ENCODE results near the gene TMEM131L. TPM values are rescaled to one million over a fixed set of nuclear protein-coding genes. Genes with fewer than 3 reads are reported as not detected.
A peak's percentile ranks its signal among the peaks of the same experiment; 100 is the strongest.

The TMEM131L gene
- total and polyA plus RNA-seq, 5 donors, result 4.6 to 13.3 (median 10.0) TPM

GRCh38 chr4:153668647-153669046 is 202.5 kb downstream of the TMEM131L start:
- Histone ChIP-seq H3K4me1 (ENCODE audit: control insufficient read depth, insufficient read depth, low read length) (no peaks in the 10 kb centered on the region), H3K27ac (ENCODE audit: low read length) (no peak overlapping the region), H3K27me3 (ENCODE audit: control insufficient read depth, insufficient read depth) (no peaks in the 10 kb centered on the region), H3K9me3 (ENCODE audit: control insufficient read depth, low read length) (no peaks in the 10 kb centered on the region), H3K4me3 (ENCODE audit: low read length) (no peak overlapping the region)
- intact Hi-C loops (cut with DNase I), result no loop called here
- ATAC-seq, result no peak
- whole genome bisulfite sequencing, result 63% methylated on average over 2 of the region's 2 CpGs
- DNase-seq, result no peak

GRCh38 chr4:153669838-153670237 is 203.7 kb downstream of the TMEM131L start:
- no peak overlapping the region for H3K27ac ChIP-seq (ENCODE audit: low read length)
- ATAC-seq (no peak), DNase-seq (no peak)
- no peaks in the 10 kb centered on the region for H3K27me3 ChIP-seq (ENCODE audit: control insufficient read depth, insufficient read depth)
- H3K4me1 ChIP-seq (ENCODE audit: control insufficient read depth, insufficient read depth, low read length), result no peaks in the 10 kb centered on the region
- intact Hi-C loops (cut with DNase I), result no loop called here
- no peaks in the 10 kb centered on the region for H3K9me3 ChIP-seq (ENCODE audit: control insufficient read depth, low read length)
- no peak overlapping the region for H3K4me3 ChIP-seq (ENCODE audit: low read length)
- 44% methylated on average over 3 of the region's 3 CpGs for WGBS

- no peak for DNase-seq
- WGBS, result 82% methylated on average over 5 of the region's 5 CpGs
- no peak for ATAC-seq
- intact Hi-C loops (cut with DNase I), result no loop called here
- Histone ChIP-seq H3K4me1 (ENCODE audit: control insufficient read depth, insufficient read depth, low read length) (no peaks in the 10 kb centered on the region), H3K9me3 (ENCODE audit: control insufficient read depth, low read length) (peaks cover 3% of the 10 kb centered on the region), H3K27ac (ENCODE audit: low read length) (no peak overlapping the region), H3K27me3 (ENCODE audit: control insufficient read depth, insufficient read depth) (no peaks in the 10 kb centered on the region), H3K4me3 (ENCODE audit: low read length) (no peak overlapping the region)
Observed at GRCh38 chr4:153676486-153676885, 210.3 kb downstream of the TMEM131L start.

- no peak overlapping the region for H3K27ac ChIP-seq (ENCODE audit: low read length)
- peaks cover 3% of the 10 kb centered on the region for H3K9me3 ChIP-seq (ENCODE audit: control insufficient read depth, low read length)
- 36% methylated on average over 1 of the region's 1 CpG for WGBS
- H3K27me3 ChIP-seq (ENCODE audit: control insufficient read depth, insufficient read depth), result no peaks in the 10 kb centered on the region
- ATAC-seq (peak; percentile 26 to 29), DNase-seq (no peak)
- H3K4me1 ChIP-seq (ENCODE audit: control insufficient read depth, insufficient read depth, low read length), result no peaks in the 10 kb centered on the region
- intact Hi-C loops (cut with DNase I), result no loop called here
- H3K4me3 ChIP-seq (ENCODE audit: low read length), result no peak overlapping the region
Observed at GRCh38 chr4:153676984-153677383, 210.8 kb downstream of the TMEM131L start.

- DNase-seq (peak; percentile 31 to 47 (median 42)), ATAC-seq (no peak)
- intact Hi-C loops (cut with DNase I), result no loop called here
- Histone ChIP-seq H3K4me3 (ENCODE audit: low read length) (no peak overlapping the region), H3K27ac (ENCODE audit: low read length) (no peak overlapping the region), H3K27me3 (ENCODE audit: control insufficient read depth, insufficient read depth) (no peaks in the 10 kb centered on the region), H3K4me1 (ENCODE audit: control insufficient read depth, insufficient read depth, low read length) (no peaks in the 10 kb centered on the region), H3K9me3 (ENCODE audit: control insufficient read depth, low read length) (peaks cover 3% of the 10 kb centered on the region)
- WGBS, result 72% methylated on average over 6 of the region's 6 CpGs
Observed at GRCh38 chr4:153679486-153679885, 213.3 kb downstream of the TMEM131L start.

GRCh38 chr4:153683763-153684181 is 217.6 kb downstream of the TMEM131L start:
- no peaks in the 10 kb centered on the region for H3K4me1 ChIP-seq (ENCODE audit: control insufficient read depth, insufficient read depth, low read length)
- H3K27me3 ChIP-seq (ENCODE audit: control insufficient read depth, insufficient read depth), result no peaks in the 10 kb centered on the region
- H3K27ac ChIP-seq (ENCODE audit: low read length), result no peak overlapping the region
- DNase-seq (no peak), ATAC-seq (no peak)
- peak overlapping the region; percentile 67 for H3K4me3 ChIP-seq (ENCODE audit: low read length)
- intact Hi-C loops (cut with DNase I), result no loop called here
- H3K9me3 ChIP-seq (ENCODE audit: control insufficient read depth, low read length), result peaks cover 2% of the 10 kb centered on the region
- WGBS, result 10% methylated on average over 27 of the region's 27 CpGs

GRCh38 chr4:153684182-153684970 is 218.2 kb downstream of the TMEM131L start, which contains the start of gene TLR2:
Gene TLR2 (plus strand): TSS chr4:153684280. CDS start chr4:153702908, 18,628 bp downstream.
- DNase-seq (peak; percentile 56 to 90 (median 84)), ATAC-seq (peak; percentile 91 to 93)
- Histone ChIP-seq H3K4me3 (ENCODE audit: low read length) (peak within 1 kb of the TSS; percentile 67), H3K9me3 (ENCODE audit: control insufficient read depth, low read length) (peaks cover 2% of the 10 kb centered on the region), H3K27me3 (ENCODE audit: control insufficient read depth, insufficient read depth) (no peaks in the 10 kb centered on the region), H3K4me1 (ENCODE audit: control insufficient read depth, insufficient read depth, low read length) (no peaks in the 10 kb centered on the region), H3K27ac (ENCODE audit: low read length) (no peak within 1 kb of the TSS)
- WGBS, result under 1% methylated on average over 75 of the region's 75 CpGs
- intact Hi-C loops (cut with DNase I), result no loop called here

- H3K9me3 ChIP-seq (ENCODE audit: control insufficient read depth, low read length), result peaks cover 2% of the 10 kb centered on the region
- no peaks in the 10 kb centered on the region for H3K27me3 ChIP-seq (ENCODE audit: control insufficient read depth, insufficient read depth)
- peak overlapping the region; percentile 67 for H3K4me3 ChIP-seq (ENCODE audit: low read length)
- DNase-seq, result no peak
- intact Hi-C loops (cut with DNase I), result no loop called here
- no peaks in the 10 kb centered on the region for H3K4me1 ChIP-seq (ENCODE audit: control insufficient read depth, insufficient read depth, low read length)
- no peak for ATAC-seq
- whole genome bisulfite sequencing, result 18% methylated on average over 9 of the region's 9 CpGs
- H3K27ac ChIP-seq (ENCODE audit: low read length), result no peak overlapping the region
Observed at GRCh38 chr4:153684971-153685371, 218.8 kb downstream of the TMEM131L start.

Other genes starting within 250 kb of the TMEM131L start
- under 1 TPM in 2 of 4 donors, not detected in 2; 0.41 to 0.54 TPM for gene MND1, start 121.7 kb upstream of the TMEM131L start, total RNA-seq
- gene MND1, start 121.7 kb upstream of the TMEM131L start, polyA plus RNA-seq, result 0.20 TPM
- gene TLR2, start 217.9 kb downstream of the TMEM131L start, total RNA-seq, result 10 to 100 TPM in 2 of 4 donors, 1 to 10 TPM in 2; 3.1 to 15.1 (median 10.2) TPM
- gene TLR2, start 217.9 kb downstream of the TMEM131L start, polyA plus RNA-seq, result 2.0 TPM

All from right cardiac atrium (tissue), 5 donors.